ENCODE measurements around the gene COL13A1.

- TF ChIP-seq EP300 (IDR thresholded peaks at IDR 0.05) (no peak), CTCF (IDR thresholded peaks at IDR 0.05) (no peak)
Measured at GRCh38 chr10:69836731-69837030, 35.0 kb downstream of the COL13A1 start.
